Suprapubic skin (tissue), 4 donors: ENCODE measurements around the gene CUTA. TPM values are rescaled to one million over a fixed set of nuclear protein-coding genes. Genes with fewer than 3 reads are reported as not detected.

ENCODE experiments used
- DNase-seq, 2 donors: peaks; one replicate each; pipeline ENCODE4 v3.0.0-alpha.2; 2019; ENCODE audit warnings: low spot score in 2 of 2
- H3K27ac ChIP-seq: fragments of 200-600 bp; sonication (generic); one replicate; pipeline ENCODE4 v1.5.1; 2019
- H3K27me3 ChIP-seq: fragments of 200-600 bp; sonication (generic); one replicate; pipeline ENCODE4 v1.5.1; 2019
- H3K36me3 ChIP-seq: fragments of 200-600 bp; sonication (generic); one replicate; pipeline ENCODE4 v1.5.1; 2019
- H3K4me1 ChIP-seq: fragments of 200-600 bp; sonication (generic); one replicate; pipeline ENCODE4 v1.5.1; 2019
- H3K4me3 ChIP-seq: fragments of 200-600 bp; sonication (generic); one replicate; pipeline ENCODE4 v1.5.1; 2019; ENCODE audit warnings: mild to moderate bottlenecking
- H3K9me3 ChIP-seq: fragments of 200-600 bp; sonication (generic); one replicate; pipeline ENCODE4 v1.5.1; 2019
- EP300 ChIP-seq: sonication (generic); formaldehyde crosslinking; IDR thresholded peaks from one replicate; pipeline ENCODE4 v1.6.1; 2017; ENCODE audit warnings: antibody characterized with exemption
- POLR2A ChIP-seq, 2 donors: fragments of 450-650 bp; IDR thresholded peaks; one replicate each; pipeline ENCODE4 v1.6.1; 2017; ENCODE audit warnings: antibody characterized with exemption in 2 of 2, mild to moderate bottlenecking in 2 of 2, moderate library complexity in 2 of 2
- POLR2AphosphoS5 ChIP-seq, 3 donors: sonication (generic); formaldehyde crosslinking; IDR thresholded peaks; one replicate each; pipeline ENCODE4 v1.6.1; 2017; ENCODE audit warnings: antibody characterized with exemption in 3 of 3
- WGBS: methylation state at CpG from one replicate; pipeline ENCODE4 v1.1.5; 2018; 5-methylcytosine and 5-hydroxymethylcytosine counted together
- total RNA-seq, 4 donors: library from RNA; depleted of rRNA; stranded (reverse); fragments of >200 nt; gene quantifications; one replicate each; pipeline ENCODE4 v1.1.0, GENCODE V29; 2016
- TF ChIP-seq, protein P1 (sequence below), 2 donors: fragments of 200-600 bp in 1 of 2; fragments of 450-650 bp in 1 of 2; sonication (generic) in 1 of 2; IDR thresholded peaks; one replicate each; pipeline ENCODE4 v1.5.1; 2016 to 2019; ENCODE audit warnings: antibody characterized with exemption in 2 of 2, mild to moderate bottlenecking in 1 of 2, moderate library complexity in 1 of 2

CUTA gene
- total RNA-seq, 4 donors from 2014 or later, result 119 to 185 (median 159) TPM

DNA sequence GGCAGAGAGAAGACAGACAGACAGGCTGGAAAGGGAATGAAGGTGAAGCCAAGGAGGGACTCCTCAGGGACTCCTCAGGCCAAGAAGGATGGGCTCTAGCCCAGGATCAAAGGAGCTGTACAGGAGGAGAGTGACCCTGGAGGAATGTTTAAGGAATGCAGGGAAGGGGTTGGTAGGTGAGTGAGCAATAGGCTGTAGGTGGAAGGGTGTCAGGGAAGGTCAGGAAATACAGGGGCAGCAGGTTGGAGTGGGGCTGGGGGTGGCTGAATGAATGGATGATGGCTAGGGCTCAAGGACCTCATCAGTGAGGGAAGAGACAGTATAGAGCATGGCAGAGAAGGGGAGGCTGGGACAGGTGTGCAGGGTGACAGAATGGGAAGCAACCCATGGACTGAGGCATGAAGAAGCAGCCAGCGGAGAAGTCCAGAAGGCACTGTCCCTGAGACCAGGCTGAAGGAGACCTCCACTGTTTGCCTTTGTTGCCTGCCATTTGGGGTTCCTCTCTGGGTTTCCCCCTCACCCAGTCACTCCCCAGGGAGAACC is 15.2 kb upstream of the CUTA start:
- Histone ChIP-seq H3K27ac (no peak overlapping the region), H3K9me3 (no peaks in the 10 kb centered on the region), H3K4me1 (peaks cover 36% of the 10 kb centered on the region), H3K27me3 (no peaks in the 10 kb centered on the region), H3K36me3 (peaks cover 39% of the 10 kb centered on the region), H3K4me3 (no peak overlapping the region)
- no peak for TF ChIP-seq EP300
- TF ChIP-seq, protein P1, sequence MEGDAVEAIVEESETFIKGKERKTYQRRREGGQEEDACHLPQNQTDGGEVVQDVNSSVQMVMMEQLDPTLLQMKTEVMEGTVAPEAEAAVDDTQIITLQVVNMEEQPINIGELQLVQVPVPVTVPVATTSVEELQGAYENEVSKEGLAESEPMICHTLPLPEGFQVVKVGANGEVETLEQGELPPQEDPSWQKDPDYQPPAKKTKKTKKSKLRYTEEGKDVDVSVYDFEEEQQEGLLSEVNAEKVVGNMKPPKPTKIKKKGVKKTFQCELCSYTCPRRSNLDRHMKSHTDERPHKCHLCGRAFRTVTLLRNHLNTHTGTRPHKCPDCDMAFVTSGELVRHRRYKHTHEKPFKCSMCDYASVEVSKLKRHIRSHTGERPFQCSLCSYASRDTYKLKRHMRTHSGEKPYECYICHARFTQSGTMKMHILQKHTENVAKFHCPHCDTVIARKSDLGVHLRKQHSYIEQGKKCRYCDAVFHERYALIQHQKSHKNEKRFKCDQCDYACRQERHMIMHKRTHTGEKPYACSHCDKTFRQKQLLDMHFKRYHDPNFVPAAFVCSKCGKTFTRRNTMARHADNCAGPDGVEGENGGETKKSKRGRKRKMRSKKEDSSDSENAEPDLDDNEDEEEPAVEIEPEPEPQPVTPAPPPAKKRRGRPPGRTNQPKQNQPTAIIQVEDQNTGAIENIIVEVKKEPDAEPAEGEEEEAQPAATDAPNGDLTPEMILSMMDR (IDR thresholded peaks at IDR 0.05), result no peak
- TF ChIP-seq POLR2A (IDR thresholded peaks at IDR 0.05), result no peak
- no peak for TF ChIP-seq POLR2AphosphoS5 (IDR thresholded peaks at IDR 0.05)
- 94% methylated on average over 1 of the region's 1 CpG for WGBS
- peak in 1 of 2 donors; percentile 33 for DNase-seq

DNA sequence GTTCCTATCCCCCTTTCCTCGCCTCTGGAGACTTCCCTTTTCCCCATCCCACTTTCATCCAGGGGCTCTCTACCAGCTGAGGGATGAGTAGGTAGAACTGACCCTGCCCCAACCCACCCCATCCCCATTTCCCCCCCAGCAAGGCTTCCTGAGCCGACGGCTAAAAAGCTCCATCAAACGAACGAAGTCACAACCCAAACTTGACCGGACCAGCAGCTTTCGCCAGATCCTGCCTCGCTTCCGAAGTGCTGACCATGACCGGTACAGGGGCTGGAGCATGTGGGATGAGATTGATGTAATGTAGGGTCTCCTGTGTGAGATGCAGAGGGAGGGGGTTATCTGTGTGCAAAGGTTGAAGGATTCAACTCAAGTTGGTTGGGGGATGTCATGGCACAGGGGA is 14.6 kb upstream of the CUTA start:
- no peak overlapping the region for H3K4me3 ChIP-seq
- H3K36me3 ChIP-seq, result peaks cover 34% of the 10 kb centered on the region
- H3K9me3 ChIP-seq, result no peaks in the 10 kb centered on the region
- peaks cover 38% of the 10 kb centered on the region for H3K4me1 ChIP-seq
- no peaks in the 10 kb centered on the region for H3K27me3 ChIP-seq
- no peak overlapping the region for H3K27ac ChIP-seq
- peak in 1 of 2 donors; percentile 42 for DNase-seq
- no peak for TF ChIP-seq EP300
- WGBS, result 86% methylated on average over 10 of the region's 10 CpGs

DNA sequence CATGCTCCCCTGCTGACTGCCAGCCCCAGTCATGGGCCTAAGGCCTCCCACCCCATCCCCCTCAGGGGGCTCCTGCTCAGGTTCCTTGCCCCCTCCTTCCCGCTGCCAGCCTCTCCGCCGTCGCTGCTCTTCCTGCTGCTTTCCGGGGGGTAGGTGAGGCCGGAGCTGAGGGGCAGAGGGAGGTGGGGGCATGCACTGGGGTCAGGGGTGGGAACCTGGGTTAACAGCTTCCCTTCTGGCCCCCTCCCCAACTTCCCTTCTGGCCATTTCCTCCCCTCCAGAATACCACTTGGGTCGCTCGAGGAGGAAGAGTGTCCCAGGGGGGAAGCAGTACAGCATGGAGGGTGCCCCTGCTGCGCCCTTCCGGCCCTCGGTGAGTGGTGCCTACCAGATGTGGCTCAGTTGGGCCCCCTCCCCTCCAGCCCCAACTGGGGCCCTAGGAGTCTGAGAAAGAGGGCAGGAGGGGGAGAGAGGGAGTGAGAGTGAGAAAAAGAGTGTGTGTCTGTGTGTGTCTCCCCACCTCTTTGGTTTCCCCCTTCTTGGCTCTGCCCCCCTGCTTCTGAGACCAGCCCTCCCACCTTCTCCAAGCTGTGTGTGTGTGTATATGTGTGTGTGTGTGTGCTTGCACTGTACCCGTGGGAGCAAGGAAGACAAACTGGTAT is 14.1 kb upstream of the CUTA start:
- whole genome bisulfite sequencing, result 71% methylated on average over 9 of the region's 12 CpGs
- no peak overlapping the region for H3K27ac ChIP-seq

DNA sequence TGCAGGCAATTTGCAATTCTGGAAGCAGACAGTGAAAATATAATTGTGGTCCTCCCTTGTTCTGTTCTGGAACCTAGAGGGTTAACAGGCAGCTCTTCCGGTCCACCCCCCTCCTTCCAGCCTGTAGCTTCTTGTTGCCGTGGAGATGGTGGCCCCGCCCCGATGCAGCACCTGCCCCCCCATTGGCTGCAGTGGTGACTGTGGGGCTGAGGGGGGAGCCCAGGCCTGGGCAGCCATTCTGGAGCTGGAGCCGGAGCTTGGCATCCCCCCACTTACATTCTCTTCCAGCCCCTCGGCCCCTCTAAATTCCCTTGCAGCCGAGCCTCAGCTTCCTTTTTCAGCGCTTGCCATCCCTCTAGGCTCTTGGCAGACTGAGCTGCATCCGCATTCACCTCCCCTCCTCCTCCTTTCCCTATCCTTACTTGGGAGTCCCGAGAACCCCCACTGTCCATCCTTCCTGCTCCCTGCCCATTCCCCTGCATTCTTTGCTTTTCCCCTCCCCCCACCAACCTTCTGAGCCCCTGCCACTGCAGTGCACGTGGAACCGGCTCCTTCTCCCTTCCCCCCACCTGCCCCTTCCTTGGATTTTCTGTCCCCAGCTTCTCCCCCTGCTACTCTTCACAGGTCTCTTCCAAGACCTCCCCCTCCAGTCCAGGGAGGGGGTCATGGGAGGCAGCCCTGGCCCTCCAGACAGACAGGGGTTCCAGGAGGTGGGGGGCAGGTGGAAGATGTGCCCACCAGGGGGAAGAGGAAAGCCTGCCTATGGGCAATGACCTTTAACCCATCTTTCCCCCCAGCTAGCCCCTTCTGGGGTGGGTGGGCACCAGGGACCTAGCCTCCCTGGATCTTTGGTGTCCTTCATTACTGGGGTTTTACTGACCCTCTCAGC is 13.3 kb upstream of the CUTA start:
- H3K36me3 ChIP-seq, result peaks cover 21% of the 10 kb centered on the region
- H3K9me3 ChIP-seq, result no peaks in the 10 kb centered on the region
- 7% methylated on average over 12 of the region's 12 CpGs for WGBS
- no peak overlapping the region for H3K4me3 ChIP-seq
- H3K27ac ChIP-seq, result no peak overlapping the region
- no peaks in the 10 kb centered on the region for H3K27me3 ChIP-seq
- peaks cover 52% of the 10 kb centered on the region for H3K4me1 ChIP-seq
- TF ChIP-seq POLR2AphosphoS5 (IDR thresholded peaks at IDR 0.05) (no peak), EP300 (no peak), POLR2A (IDR thresholded peaks at IDR 0.05) (no peak)
- TF ChIP-seq, protein P1 (IDR thresholded peaks at IDR 0.05), result no peak
- no peak for DNase-seq

More for the DNA sequence above, 14.1 kb upstream of the CUTA start:
- H3K9me3 ChIP-seq, result no peaks in the 10 kb centered on the region
- H3K36me3 ChIP-seq, result peaks cover 29% of the 10 kb centered on the region
- H3K27me3 ChIP-seq, result no peaks in the 10 kb centered on the region
- peaks cover 44% of the 10 kb centered on the region for H3K4me1 ChIP-seq
- H3K4me3 ChIP-seq, result no peak overlapping the region
- DNase-seq, result peak in 1 of 2 donors; percentile 55
- TF ChIP-seq POLR2A (IDR thresholded peaks at IDR 0.05), result no peak
- TF ChIP-seq EP300, result no peak
- TF ChIP-seq, protein P1 (IDR thresholded peaks at IDR 0.05), result no peak
- no peak for TF ChIP-seq POLR2AphosphoS5 (IDR thresholded peaks at IDR 0.05)

DNA sequence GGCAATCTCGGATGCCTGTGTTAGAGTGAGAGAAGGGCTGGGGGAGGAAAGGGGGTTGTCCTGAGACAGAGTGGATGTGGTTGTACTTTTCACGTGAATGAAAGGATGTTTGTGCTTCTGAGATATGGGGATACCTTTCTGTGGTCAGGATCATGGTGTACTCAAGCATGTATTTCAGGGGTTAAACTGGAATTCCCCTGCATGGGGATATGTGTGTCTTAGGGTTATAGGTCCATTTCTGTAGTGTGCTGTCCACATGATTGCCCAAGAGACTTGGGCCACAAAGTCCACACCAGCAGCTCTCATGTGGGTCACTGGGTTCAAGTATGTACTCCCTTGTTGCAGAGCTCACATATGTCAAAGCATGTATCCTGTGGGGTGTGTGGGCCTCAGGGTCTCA is 12.4 kb upstream of the CUTA start:
- Histone ChIP-seq H3K36me3 (peaks cover 12% of the 10 kb centered on the region), H3K9me3 (no peaks in the 10 kb centered on the region), H3K27me3 (no peaks in the 10 kb centered on the region), H3K4me1 (peaks cover 59% of the 10 kb centered on the region), H3K27ac (no peak overlapping the region), H3K4me3 (no peak overlapping the region)
- no peak for DNase-seq
- TF ChIP-seq POLR2A (IDR thresholded peaks at IDR 0.05), result no peak
- TF ChIP-seq POLR2AphosphoS5 (IDR thresholded peaks at IDR 0.05), result no peak
- TF ChIP-seq EP300, result no peak
- TF ChIP-seq, protein P1 (IDR thresholded peaks at IDR 0.05), result no peak
- WGBS, result 59% methylated on average over 2 of the region's 2 CpGs
